ENCODE data around the gene C2orf15.
"Not testable (repeated sequence)": the region's sequence is repeated elsewhere in the genome, so short reads cannot be mapped to it uniquely, and the experiment has no call there.

The C2orf15 gene

GRCh38 chr2:99169534-99169933 lies 28.0 kb downstream of the C2orf15 start:
- DNase-seq = no peak

GRCh38 chr2:99171377-99172140 lies 30.1 kb downstream of the C2orf15 start:
- DNase-seq = no peak

GRCh38 chr2:99180755-99181623 lies 39.5 kb downstream of the C2orf15 start, which contains the start of the genes MITD1 and MRPL30:
Gene MITD1 (minus strand): TSS chr2:99181058. CDS start chr2:99180981, 77 bp downstream.
Gene MRPL30 (plus strand): TSS chr2:99181184. CDS start chr2:99186204, 5,020 bp downstream.
- DNase-seq = peak; percentile 97

- peak; percentile 62 for DNase-seq
Measured at GRCh38 chr2:99181624-99182000, 40.1 kb downstream of the C2orf15 start.

DNA sequence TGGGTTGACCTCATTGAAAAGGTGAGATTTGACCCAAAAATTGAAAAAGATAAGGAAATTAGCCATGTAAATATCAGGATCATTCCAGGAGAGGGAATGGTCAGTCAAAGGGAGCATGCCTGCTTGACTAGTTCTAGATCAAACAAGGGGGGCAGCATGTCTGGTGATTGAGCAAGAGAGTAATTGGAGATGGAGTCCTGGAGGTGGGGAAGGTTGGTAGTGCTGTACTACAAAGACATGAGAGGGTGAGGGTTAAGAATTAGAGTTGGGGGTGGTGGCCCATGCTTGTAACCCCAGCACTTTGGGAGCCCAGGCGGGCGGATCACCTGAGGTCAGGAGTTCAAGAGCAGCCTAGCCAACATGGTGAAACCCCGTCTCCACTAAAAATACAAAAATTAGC lies 41.5 kb downstream of the C2orf15 start:
- no peak for DNase-seq

DNA sequence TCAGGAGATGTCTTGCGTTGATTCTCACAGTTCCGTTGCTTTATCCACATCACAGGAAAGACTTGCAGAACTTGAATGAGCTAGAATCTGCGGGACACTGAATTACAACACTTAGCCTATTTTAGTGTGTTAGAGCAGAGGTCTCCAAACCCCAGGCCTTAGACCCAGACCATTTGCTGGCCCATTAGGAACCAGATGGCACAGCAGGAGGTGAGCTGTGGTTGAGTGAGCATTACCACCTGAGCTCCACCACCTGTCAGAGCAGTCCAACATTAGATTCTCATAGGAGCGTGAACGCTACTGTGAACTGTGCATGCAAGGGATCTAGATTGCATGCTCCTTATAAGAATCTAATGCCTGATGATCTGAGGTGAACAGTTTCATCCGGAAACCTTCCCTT lies 43.3 kb downstream of the C2orf15 start:
- DNase-seq = no peak

- no peak for DNase-seq
Measured at GRCh38 chr2:99187011-99187410, 45.5 kb downstream of the C2orf15 start.

GRCh38 chr2:99188357-99188756 lies 46.9 kb downstream of the C2orf15 start:
- no peak for DNase-seq

DNA sequence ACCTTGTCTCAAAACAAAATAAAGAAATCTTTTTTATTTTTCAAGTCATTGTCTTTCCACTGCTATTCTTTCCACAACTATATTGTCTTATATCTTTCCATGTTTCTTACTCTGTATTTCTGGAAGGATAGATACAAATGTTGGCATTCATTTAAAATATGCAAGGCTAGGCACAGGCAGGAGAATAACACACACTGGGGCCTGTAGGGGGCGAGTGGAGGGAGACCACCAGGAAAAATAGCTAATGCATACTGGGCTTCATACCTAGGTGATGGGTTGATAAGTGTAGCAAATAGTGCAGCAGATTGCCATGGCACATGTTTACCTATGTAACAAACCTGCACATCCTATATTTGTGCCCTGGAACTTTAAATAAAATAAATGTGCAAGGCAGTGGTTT lies 49.0 kb downstream of the C2orf15 start:
- peak; percentile 17 for DNase-seq

GRCh38 chr2:99192364-99192763 lies 50.9 kb downstream of the C2orf15 start:
- DNase-seq = not testable (repeated sequence)

GRCh38 chr2:99198103-99198841 lies 56.8 kb downstream of the C2orf15 start:
- DNase-seq = no peak

DNA sequence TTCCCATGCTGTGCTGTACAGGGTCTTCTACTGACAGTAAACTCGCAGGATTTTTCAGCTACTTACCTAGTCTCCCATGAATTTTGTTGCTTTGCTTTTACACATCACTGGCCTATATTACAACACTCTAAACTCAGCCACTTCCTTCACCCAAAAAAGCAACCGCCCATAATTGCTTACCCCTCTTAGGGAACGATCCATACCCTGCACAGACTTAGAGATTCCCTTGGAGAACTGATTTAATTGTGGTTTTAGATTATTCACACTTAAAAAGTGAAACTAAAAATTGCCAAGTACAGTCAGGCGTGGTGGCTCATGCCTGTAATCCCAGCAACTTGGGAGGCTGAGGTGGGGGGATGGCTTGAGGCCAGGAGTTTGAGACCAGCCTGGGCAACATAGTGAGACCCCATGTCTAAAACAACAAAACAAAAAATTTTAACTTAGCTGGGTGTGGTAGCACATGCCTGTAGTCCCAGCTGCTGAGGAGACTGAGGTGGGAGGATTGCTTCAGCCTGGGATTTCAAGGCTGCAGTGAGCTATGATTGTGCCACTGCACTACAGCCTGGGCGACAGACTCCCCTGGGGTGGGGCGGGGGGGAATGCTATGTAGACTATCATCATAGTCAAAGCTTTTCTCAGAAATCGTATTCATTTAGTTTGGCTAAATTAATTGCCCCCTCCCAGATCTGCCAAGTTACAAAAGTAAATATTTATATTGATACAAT lies 58.7 kb downstream of the C2orf15 start:
- DNase-seq = no peak

Measured in hematopoietic multipotent progenitor cell treated with erythropoietin and hydrocortisone succinate and interleukin-3 and kit ligand, for 6 days (in vitro differentiated cells).